ENCODE measurements around the gene CDH18.
"Not testable (repeated sequence)": the region's sequence is repeated elsewhere in the genome, so short reads cannot be mapped to it uniquely, and the experiment has no call there.

Gene CDH18

DNA sequence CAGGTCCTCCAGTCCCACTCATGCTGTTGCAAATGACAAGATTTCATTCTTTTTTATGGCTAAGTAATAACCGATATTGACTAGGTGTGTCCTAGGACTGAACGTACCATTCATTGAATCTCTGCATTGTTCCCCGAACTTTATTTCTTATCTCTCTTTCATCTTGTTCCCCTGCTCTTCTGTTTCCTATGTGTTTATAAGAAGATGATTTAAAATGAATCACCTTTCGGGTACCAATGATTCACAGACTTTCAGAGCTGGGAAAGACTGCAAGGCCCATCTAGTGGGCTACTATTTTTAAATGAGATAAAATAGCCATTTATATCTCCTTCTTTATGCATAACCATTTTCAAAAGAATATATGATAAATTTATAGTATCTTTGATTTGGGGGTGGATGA lies 133.0 kb downstream of the CDH18 start:
- no peaks in the 10 kb centered on the region for H3K27me3 ChIP-seq (ENCODE audit: insufficient read depth, poor library complexity, severe bottlenecking)
- H3K4me3 ChIP-seq (replicated peaks; ENCODE audit: insufficient read depth, low read length): no peak overlapping the region
- no peak overlapping the region for H3K27ac ChIP-seq (replicated peaks)
- no peak for DNase-seq (ENCODE audit: low read depth in 1 of 2, low spot score in 1 of 2)
- TF ChIP-seq POLR2AphosphoS5 (IDR thresholded peaks at IDR 0.05; ENCODE audit: low read depth): no peak
- TF ChIP-seq SPI1 (IDR thresholded peaks at IDR 0.05; ENCODE audit: borderline replicate concordance, low read depth): no peak

DNA sequence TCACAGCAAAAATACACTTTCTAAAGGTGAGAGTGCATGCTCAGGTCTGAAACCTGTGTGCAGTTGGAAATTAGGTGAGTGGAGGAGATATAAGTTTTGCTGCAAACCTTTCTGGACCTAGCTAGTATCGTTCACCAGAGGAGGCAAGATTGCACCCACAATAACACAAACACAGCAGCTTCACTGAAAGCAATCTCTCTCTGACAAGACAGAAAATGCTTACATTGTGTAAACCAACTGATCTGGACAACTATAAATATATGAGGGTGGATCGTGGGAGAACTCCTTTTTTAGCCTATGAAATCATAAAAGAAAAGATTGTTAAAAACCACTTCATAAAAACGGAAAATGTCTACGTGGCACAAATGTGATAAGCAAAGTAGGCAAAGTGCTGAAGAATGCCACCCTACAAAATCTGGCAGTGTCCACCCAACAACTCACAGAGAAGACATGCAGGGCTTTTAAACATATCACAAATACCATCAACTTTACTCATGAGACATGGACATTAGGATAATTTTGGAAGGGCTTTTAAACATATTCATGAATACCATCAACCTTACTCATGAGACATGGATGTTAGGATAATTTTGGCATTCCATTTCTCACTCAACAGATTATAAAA lies 134.3 kb downstream of the CDH18 start:
- no peak for DNase-seq (ENCODE audit: low read depth in 1 of 2, low spot score in 1 of 2)
- Histone ChIP-seq H3K27me3 (ENCODE audit: insufficient read depth, poor library complexity, severe bottlenecking) (no peaks in the 10 kb centered on the region), H3K27ac (replicated peaks) (no peak overlapping the region), H3K4me3 (replicated peaks; ENCODE audit: insufficient read depth, low read length) (no peak overlapping the region)
- TF ChIP-seq POLR2AphosphoS5 (IDR thresholded peaks at IDR 0.05; ENCODE audit: low read depth) (no peak), REST (IDR thresholded peaks at IDR 0.05; ENCODE audit: insufficient replicate concordance, low read depth) (no peak), SPI1 (IDR thresholded peaks at IDR 0.05; ENCODE audit: borderline replicate concordance, low read depth) (no peak), GABPA (IDR thresholded peaks at IDR 0.05; ENCODE audit: low read depth) (no peak)
- TF ChIP-seq, protein P1, sequence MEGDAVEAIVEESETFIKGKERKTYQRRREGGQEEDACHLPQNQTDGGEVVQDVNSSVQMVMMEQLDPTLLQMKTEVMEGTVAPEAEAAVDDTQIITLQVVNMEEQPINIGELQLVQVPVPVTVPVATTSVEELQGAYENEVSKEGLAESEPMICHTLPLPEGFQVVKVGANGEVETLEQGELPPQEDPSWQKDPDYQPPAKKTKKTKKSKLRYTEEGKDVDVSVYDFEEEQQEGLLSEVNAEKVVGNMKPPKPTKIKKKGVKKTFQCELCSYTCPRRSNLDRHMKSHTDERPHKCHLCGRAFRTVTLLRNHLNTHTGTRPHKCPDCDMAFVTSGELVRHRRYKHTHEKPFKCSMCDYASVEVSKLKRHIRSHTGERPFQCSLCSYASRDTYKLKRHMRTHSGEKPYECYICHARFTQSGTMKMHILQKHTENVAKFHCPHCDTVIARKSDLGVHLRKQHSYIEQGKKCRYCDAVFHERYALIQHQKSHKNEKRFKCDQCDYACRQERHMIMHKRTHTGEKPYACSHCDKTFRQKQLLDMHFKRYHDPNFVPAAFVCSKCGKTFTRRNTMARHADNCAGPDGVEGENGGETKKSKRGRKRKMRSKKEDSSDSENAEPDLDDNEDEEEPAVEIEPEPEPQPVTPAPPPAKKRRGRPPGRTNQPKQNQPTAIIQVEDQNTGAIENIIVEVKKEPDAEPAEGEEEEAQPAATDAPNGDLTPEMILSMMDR (IDR thresholded peaks at IDR 0.05; ENCODE audit: insufficient read depth, low read length): no peak

DNA sequence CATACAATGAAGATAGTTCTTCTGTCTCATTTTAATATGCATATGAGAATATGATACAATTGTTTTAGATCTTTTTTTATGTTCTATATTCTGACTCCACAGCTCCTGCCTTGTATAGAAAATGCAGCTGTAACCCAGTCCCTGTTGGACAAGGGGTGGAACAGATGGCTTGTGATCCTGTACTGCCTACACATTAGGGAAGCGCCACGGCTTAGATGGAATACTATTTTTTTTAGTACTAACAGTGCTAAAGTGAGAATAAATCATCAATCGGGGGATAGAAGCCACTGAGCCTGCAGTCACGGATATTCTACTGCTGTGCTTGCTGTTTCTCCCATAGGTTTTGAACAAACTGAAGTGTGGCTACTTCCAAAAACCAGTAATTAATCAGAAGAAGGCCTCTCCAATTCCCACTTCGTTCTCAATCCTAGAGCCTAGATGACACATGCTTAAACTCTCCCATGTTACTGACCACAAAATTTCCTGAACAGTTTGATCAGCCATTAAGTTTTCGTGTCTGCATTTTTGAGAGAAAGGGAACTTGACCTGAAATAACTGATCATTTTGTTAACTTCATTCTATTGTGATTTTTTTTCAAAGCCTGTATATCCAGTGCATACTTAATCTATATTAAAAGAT lies 150.3 kb downstream of the CDH18 start:
- TF ChIP-seq POLR2AphosphoS5 (IDR thresholded peaks at IDR 0.05; ENCODE audit: low read depth) (no peak), REST (IDR thresholded peaks at IDR 0.05; ENCODE audit: insufficient replicate concordance, low read depth) (no peak), GABPA (IDR thresholded peaks at IDR 0.05; ENCODE audit: low read depth) (no peak), SPI1 (IDR thresholded peaks at IDR 0.05; ENCODE audit: borderline replicate concordance, low read depth) (no peak)
- TF ChIP-seq, protein P1 (IDR thresholded peaks at IDR 0.05; ENCODE audit: insufficient read depth, low read length): no peak
- H3K4me3 ChIP-seq (replicated peaks; ENCODE audit: insufficient read depth, low read length): no peak overlapping the region
- no peaks in the 10 kb centered on the region for H3K27me3 ChIP-seq (ENCODE audit: insufficient read depth, poor library complexity, severe bottlenecking)
- DNase-seq (ENCODE audit: low read depth in 1 of 2, low spot score in 1 of 2): no peak
- no peak overlapping the region for H3K27ac ChIP-seq (replicated peaks)

GRCh38 chr5:19835442-19835841 lies 152.6 kb downstream of the CDH18 start:
- no peak for DNase-seq (ENCODE audit: low read depth in 1 of 2, low spot score in 1 of 2)
- Histone ChIP-seq H3K27ac (replicated peaks) (no peak overlapping the region), H3K4me3 (replicated peaks; ENCODE audit: insufficient read depth, low read length) (no peak overlapping the region), H3K27me3 (ENCODE audit: insufficient read depth, poor library complexity, severe bottlenecking) (no peaks in the 10 kb centered on the region)
- TF ChIP-seq REST (IDR thresholded peaks at IDR 0.05; ENCODE audit: insufficient replicate concordance, low read depth): no peak
- TF ChIP-seq POLR2AphosphoS5 (IDR thresholded peaks at IDR 0.05; ENCODE audit: low read depth): no peak
- no peak for TF ChIP-seq GABPA (IDR thresholded peaks at IDR 0.05; ENCODE audit: low read depth)
- TF ChIP-seq SPI1 (IDR thresholded peaks at IDR 0.05; ENCODE audit: borderline replicate concordance, low read depth): no peak
- TF ChIP-seq, protein P1 (IDR thresholded peaks at IDR 0.05; ENCODE audit: insufficient read depth, low read length): no peak

DNA sequence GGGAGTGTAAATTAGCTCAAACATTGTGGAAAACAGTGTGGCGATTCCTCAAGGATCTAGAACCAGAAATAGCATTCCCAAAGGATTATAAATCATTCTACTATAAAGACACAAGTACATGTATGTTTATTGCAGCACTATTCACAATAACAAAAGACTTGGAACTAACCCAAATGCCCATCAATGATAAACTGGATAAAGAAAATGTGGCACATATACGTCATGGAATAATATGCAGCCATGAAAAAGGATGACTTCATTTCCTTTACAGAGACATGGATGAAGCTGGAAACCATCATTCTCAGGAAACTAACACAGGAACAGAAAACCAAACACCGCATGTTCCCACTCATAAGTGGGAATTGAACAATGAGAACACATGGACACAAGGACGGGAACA lies 175.3 kb downstream of the CDH18 start:
- DNase-seq (ENCODE audit: low read depth in 1 of 2, low spot score in 1 of 2); H3K27me3 ChIP-seq (ENCODE audit: insufficient read depth, poor library complexity, severe bottlenecking); H3K27ac ChIP-seq (replicated peaks); H3K4me3 ChIP-seq (replicated peaks; ENCODE audit: insufficient read depth, low read length): not testable (repeated sequence)

Measured in HL-60 (cell line).